ENCODE measurements around the gene AK8. TPM values are rescaled to one million over a fixed set of nuclear protein-coding genes. Genes with fewer than 3 reads are reported as not detected.

The AK8 gene
- total and polyA plus RNA-seq, 9 of the 15 experiments (the other 6 are each of a cell fraction or from before 2014, with no cell fraction given) = 0.06 to 0.37 TPM; not detected in 7

DNA sequence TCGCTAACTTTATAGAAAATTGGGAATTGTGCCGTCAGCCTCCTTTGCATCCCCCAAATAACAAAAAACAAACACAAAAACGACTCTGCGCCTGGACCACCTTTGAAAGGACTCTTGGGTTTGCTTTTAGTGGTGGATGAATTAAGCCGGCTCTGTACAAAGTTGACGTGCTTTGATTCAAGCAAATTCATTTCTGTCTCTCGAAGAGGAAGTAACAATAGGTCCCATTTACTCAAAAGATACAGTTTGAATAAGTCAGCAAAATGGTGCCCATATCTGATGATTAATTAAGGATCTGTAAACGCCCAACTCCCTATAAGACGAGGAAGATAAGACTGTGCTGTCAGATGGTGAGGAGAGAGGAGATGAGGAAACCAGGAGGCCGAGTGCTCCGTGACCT, 67.8 kb downstream of the AK8 start (continued):
- TF ChIP-seq, protein P1, sequence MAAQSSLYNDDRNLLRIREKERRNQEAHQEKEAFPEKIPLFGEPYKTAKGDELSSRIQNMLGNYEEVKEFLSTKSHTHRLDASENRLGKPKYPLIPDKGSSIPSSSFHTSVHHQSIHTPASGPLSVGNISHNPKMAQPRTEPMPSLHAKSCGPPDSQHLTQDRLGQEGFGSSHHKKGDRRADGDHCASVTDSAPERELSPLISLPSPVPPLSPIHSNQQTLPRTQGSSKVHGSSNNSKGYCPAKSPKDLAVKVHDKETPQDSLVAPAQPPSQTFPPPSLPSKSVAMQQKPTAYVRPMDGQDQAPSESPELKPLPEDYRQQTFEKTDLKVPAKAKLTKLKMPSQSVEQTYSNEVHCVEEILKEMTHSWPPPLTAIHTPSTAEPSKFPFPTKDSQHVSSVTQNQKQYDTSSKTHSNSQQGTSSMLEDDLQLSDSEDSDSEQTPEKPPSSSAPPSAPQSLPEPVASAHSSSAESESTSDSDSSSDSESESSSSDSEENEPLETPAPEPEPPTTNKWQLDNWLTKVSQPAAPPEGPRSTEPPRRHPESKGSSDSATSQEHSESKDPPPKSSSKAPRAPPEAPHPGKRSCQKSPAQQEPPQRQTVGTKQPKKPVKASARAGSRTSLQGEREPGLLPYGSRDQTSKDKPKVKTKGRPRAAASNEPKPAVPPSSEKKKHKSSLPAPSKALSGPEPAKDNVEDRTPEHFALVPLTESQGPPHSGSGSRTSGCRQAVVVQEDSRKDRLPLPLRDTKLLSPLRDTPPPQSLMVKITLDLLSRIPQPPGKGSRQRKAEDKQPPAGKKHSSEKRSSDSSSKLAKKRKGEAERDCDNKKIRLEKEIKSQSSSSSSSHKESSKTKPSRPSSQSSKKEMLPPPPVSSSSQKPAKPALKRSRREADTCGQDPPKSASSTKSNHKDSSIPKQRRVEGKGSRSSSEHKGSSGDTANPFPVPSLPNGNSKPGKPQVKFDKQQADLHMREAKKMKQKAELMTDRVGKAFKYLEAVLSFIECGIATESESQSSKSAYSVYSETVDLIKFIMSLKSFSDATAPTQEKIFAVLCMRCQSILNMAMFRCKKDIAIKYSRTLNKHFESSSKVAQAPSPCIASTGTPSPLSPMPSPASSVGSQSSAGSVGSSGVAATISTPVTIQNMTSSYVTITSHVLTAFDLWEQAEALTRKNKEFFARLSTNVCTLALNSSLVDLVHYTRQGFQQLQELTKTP (IDR thresholded peaks at IDR 0.05; ENCODE audit: low read depth in 1 of 2, partially characterized antibody in 2 of 2) = no peak

DNA sequence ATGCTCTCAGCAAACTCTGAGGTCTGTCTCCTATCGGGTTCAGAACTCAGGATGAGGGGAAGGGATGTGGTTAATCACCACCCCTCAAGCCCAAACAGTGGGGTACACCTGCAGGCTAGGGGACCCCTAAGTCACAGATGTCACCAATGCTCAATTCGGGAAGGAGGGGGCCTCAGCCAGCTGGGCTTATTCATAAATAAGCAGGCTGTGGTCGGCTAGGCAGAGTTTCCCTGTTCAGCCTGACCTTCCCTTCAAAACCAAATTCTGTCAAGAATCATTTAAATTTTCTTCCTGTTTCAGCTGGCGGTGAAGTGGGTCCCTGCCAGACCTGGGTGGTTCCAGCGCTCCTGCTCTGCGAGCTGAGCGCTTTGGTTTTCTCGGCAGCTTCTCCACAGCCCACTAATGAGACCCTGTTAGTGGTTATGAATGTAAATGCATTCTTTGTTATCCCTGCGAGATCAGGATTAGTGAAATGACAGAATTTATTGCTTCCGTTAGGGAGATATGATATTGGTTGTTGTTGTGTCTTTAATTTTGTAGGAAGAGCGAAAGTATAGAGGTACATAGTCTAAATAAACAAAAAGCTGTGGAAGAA, 68.3 kb downstream of the AK8 start:
- ChIA-PET POLR2A (no interaction called here), CTCF (ENCODE audit: low intra/inter-chr PET ratio) (interaction anchor here (0.5 kb wide), 1 partner anchor 123 kb away, joined by 3 read pairs; no protein-coding TSS in a partner anchor)
- Histone ChIP-seq H3K27ac (ENCODE audit: extremely low read depth, low read depth, low read length) (no peak overlapping the region), H4K20me1 (replicated peaks; ENCODE audit: control insufficient read depth, insufficient read depth, low read length) (no peaks in the 10 kb centered on the region), H3K79me2 (ENCODE audit: control insufficient read depth, insufficient read depth, low read length) (no peaks in the 10 kb centered on the region), H2AFZ (ENCODE audit: low read depth, low read length) (no peak overlapping the region), H3K9ac (ENCODE audit: insufficient read depth in 1 of 2, low read depth in 2 of 2, low read length in 2 of 2) (no peak overlapping the region), H3K4me1 (replicated peaks in 1 of 2; ENCODE audit: control insufficient read depth in 2 of 2, insufficient read depth in 2 of 2, low read length in 2 of 2) (peaks cover 0 to 5% of the 10 kb centered on the region in 2 experiments; a peak in 1 of 5 replicates), H3K9me3 (replicated peaks; ENCODE audit: control insufficient read depth, insufficient read depth, low read depth, low read length) (no peaks in the 10 kb centered on the region), H3K4me3 (no peak overlapping the region), H3K9me1 (ENCODE audit: control insufficient read depth, insufficient read depth, low read length) (no peaks in the 10 kb centered on the region), H3K4me2 (ENCODE audit: insufficient read depth, low read length) (no peak overlapping the region), H3K36me3 (ENCODE audit: control insufficient read depth, insufficient read depth, low read length) (no peaks in the 10 kb centered on the region), H3K27me3 (ENCODE audit: control insufficient read depth in 2 of 2, insufficient read depth in 2 of 2, low read length in 2 of 2) (peaks cover 58 to 83% of the 10 kb centered on the region in 2 experiments)
- ATAC-seq (no peak), DNase-seq (ENCODE audit: extremely low read depth in 1 of 4, low spot score in 3 of 4) (no peak), FAIRE-seq (no peak)
- intact Hi-C loops (cut with micrococcal nuclease) (no loop called here), in situ Hi-C loops (cut with MboI) (loop anchor here (5.0 kb wide), 2 partner anchors 158 to 302 kb away; no protein-coding TSS in a partner anchor)
- no peak for TF ChIP-seq BDP1 (IDR thresholded peaks at IDR 0.05; ENCODE audit: insufficient read depth, insufficient read length)
- TF ChIP-seq CBX2 (IDR thresholded peaks at IDR 0.05; ENCODE audit: insufficient read depth, low read length, poor library complexity, severe bottlenecking) = peak; percentile 44
- 4% methylated on average over 11 of the region's 11 CpGs for WGBS (ENCODE audit: insufficient coverage, low coverage, missing lambda C conversion rate)
- BruUV-seq (replicated peaks) = no TSS peak

Measured in K562 (cell line).